DMS 273 treated with DMSO at 0.1 percent for 48 hours (cell line): ENCODE measurements around the gene PHF19.

ENCODE experiments used
- DNase-seq: peaks from one replicate; lab custom pipeline; 2025; lab: John Stamatoyannopoulos, UW

PHF19 gene

DNA sequence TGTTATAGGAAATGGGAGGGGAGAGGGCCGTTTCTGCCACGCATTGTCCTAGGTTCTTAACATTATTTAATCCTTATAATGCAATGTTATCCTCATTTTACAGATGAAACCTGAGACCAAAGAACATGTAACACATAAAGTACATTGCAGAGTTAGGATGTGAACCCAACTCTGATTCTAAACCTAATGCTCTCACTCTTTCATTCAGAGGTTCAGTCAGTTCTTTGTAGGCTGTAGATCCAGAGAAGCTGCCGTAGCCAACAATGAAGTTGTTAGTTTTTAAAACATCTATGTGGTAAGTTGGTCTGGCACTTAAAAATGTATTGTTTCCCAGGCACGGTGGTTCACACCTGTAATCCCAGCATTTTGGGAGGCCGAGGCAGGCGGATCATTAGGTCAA, 23.8 kb downstream of the PHF19 start:
- no peak for DNase-seq

DNA sequence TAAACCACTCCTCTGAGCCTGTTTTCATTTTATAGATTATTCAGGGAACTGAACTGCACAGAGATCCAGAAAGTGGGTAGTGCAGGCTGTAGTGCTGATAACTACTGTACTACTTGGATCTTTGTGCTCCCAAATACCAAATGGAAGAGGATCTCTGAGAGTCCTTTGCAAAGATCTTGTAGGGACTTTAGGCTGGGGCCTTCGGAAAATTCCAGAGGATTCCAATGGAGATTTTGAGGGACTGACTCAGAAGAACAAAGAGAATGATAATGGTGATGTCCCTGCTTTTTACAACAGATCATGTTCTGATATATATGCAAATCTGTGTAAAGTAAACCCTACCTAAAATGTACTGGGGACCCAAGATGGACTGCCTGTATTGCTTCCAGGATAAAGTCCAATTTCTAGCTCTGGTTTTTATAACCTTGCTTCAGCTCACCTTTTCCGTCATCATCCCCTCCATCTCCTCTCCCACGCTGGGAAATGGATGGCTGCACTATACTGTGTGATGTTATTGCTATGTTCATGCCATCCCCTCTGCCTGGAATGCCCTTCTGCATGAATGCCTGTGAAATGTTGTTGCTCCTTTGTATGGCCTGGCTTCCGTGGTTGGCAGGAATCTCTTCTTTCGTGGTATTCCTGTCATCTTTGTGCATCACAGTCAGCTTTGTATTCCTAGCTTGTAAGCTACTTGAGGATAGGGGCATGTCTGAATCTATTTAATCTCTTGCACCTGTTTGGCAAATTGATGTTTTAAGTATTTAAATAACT, 24.6 kb downstream of the PHF19 start:
- DNase-seq = no peak

DNA sequence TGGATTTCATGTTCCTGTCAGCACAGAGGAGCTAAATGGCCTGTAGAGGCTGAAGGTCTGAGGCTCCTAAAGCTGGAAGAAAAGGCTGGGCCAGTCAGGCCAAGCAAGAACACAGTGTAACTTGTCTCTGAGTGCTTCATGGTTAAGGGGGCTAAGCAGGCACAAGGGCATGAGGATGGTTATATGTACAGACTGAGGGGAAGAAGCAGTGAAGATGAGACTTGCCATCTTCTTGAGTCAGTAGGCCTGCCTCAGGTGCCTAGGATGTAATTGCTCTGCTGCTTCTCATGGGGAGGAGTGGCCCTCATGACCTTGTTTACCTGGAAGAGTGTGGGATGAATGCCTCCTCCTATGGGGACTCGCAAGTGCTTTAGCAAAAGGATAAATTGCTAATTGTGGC, 25.5 kb downstream of the PHF19 start:
- DNase-seq = no peak

DNA sequence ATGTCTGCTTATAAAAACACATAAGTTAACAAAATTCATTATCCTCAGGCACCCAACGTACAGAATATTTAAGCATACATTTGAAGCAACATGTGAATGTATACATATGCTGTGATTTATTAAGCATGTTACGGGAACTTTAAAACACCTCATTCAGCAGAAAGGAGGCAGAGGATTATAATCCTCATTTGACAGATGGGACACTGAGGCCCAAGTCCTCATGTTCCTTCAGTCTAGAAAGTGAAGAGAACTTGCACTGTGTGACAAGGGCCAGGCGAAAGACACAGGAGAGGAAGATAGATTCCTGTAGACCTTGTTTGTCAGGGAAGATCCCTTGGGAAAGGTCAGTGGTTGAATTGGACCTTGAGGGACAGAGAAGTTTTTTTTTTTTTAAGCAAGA, 26.7 kb downstream of the PHF19 start:
- no peak for DNase-seq

DNA sequence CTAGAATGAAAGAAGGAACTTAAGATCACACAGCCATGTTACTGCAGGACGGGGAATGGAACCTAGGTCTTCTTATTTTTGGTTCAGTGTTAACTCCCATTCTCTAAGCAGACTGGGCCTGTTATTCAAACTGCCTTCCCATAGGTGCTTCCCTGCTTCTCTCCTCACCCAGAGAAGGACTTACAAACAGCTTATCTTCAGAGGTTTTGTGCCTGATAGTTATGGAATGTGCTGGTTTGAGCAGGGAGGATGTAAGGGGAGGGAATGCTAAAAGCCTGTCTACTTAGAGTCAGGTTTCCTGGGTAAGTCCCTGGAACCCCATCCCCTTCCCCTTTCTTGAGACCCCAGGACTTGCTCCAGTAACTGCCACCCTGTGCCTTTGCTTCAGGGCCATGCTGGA, 30.1 kb downstream of the PHF19 start:
- DNase-seq = no peak

DNA sequence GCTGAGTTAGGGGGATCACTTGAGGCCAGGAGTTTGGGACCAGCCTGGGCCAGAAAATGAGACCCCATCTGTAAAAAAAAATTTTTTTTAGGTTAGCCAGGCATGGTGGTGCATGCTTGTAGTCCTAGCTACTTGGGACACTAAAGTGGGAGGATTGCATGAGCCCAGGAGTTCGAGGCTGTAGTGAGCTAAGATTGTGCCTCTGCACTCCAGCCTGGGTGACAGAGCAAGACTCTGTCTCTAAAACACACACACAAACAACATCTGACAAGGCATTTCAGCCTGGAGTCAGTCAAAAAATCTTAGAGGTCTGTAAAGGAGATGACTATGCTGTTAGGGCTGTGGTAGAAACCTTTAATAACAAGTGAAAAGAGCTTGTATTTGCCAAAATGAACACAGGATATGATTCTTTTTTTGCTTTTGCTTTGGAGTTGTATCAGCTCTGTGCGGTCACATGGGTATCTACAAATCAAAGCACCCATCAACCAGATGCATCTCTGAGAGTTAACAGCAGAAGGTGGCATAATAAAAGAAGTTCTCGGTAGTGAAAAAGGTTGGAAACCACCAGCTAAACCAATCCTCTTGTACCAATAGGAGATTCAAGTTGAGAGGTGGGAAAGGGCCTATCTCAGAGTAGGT, 30.6 kb downstream of the PHF19 start:
- no peak for DNase-seq

DNA sequence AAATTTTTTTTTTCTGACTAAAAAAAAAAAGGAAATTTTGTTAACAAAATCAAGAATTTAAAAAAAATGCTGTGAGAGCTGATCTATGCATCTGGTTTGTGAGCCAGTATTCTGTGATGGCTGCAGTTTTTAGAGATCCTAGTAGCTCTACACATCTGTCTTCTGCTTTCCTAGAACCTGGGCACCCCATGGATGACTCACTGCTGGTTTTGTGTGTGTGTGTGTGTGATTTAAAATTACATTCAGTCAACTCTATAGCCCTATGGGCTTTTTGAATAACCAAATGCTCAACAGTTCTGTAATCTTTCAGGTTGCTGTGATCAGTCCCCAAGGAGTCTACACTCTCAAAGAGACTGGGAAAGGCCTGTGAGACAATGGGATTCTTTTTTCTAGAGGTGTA, 31.7 kb downstream of the PHF19 start:
- DNase-seq = no peak

DNA sequence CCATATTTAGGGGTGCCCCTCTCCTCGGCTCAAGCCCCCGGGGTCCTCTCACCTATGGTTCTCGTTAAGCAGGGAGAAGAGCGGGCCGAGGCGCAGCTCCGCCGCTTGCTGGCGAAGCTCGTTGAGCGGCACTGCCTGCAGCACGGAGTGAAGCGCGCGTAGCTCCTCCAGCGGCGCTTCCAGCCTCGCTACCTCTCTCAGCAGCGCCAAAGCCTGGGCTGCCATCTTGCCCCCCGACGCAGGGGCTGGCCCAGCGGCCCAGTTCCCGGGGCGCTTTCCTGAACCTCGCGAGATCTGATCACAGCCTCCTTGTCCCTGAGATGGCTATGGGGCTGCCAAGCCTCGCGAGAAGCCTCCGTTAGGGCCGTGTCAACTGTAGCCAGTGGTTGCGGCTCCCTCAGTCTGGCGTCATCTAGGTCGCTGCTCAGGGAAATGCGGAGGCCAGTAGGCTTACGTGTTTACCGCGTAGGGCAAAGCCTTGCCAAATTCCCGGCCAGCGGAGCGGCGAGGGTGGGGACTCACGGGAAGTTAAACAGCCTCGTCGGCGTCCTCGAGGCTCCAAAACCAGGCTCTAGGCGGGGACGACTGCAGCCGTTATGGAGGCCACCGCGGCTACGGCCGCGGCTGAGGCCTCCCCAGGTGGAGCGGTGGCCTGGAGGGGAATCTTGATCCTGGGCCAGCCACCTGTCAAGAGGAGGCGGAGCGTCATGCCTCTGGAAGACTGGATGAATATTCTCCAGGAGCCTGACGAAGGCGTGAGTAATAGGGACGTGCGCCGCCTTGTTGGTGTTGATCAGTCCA, 34.1 kb downstream of the PHF19 start, which contains the start of gene PSMD5:
TSS of gene PSMD5 (minus strand) at position 238 of the 801 bp plus-strand sequence. CDS start at position 225, 13 bp downstream.
- DNase-seq = peak; percentile 94

DNA sequence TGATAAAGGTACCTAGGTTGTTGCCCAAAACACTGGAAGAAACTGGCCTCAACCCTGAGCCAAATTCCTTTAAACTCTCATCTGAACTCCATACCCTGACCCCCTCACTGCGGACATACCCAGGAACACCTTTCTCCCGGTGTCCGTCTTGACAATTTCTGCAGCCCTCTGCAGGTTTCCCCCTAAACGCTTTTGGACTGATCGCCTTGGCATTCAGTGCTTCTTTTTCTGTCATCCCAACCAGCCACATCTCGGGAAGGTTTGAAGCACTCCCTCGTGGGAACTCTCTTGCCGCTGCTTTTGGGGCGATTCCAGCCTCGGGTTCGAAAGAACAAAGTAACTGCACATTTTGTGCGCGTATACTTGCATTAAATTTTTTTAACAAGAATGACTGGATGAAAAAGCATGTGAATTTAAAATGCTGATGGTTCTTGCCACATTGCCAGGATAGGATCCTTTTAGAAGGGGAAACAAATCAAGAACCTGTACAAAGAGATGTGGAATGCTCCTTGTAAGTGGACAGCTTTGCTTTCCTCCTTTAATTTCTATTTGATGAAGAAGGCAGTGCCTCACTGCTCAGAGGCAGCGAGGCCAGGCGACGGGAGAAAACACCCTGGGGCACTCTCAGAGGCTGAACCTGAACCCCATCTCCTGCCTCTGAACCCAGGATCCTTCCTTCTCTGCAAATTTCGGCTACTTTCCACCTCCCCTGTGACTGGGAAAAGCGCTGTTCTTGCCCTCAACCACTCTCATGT, 34.9 kb downstream of the PHF19 start:
- no peak for DNase-seq

DNA sequence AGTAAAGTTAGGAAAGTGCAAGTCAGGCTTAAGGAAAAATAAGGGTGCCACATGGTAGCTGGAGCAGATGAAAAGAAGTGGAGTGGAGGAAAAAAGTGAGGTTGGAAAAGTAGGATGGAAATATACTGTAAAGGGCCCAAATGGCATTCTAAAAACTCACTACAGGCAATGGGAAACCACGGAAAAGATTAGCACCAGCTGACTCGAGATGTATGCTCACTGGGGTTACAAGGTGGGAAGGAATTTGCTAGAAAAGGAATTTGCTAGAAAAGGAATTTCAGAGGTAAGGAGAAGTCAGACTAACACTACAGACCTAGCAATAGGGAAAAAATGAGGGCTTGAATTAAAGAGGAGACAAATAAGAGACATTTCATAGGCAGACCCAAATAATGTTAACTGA, 37.8 kb downstream of the PHF19 start:
- no peak for DNase-seq

DNA sequence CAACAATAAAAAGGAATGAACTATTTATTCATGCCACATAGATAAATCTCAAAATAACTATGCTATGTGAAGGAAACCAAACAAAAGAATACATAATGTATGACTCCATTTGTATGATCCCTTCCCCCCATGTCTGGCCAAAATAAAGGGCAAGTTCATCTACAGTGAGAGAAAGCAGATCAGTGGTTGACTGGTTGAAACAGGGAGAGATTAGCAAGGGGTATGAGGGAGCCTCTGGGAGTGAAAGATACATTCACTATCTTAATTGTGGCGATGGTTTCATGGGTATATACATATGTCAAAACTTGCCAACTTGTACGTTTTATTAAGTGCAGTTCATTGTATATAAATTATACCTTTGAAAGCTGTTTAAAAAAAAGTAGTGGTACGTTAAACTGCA, 39.1 kb downstream of the PHF19 start:
- no peak for DNase-seq

DNA sequence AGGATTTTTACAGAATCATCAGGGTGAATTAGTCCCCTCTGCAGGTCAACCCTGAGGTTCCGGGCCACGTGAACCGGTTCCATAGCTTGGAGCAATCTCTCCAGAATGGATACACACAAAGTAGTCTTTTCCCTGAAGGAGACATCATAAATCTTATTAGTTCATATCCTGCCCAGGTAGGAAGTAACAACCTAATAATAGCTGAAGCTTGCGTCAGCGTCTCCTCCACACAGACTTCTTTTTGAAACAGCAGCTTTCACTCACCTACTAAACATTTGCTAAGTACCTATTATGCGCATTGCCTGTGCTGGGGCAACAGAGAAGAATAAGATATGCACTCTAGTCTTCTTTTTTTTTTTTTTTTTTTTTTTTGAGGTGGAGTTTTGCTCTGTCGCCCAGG, 43.7 kb downstream of the PHF19 start:
- no peak for DNase-seq

DNA sequence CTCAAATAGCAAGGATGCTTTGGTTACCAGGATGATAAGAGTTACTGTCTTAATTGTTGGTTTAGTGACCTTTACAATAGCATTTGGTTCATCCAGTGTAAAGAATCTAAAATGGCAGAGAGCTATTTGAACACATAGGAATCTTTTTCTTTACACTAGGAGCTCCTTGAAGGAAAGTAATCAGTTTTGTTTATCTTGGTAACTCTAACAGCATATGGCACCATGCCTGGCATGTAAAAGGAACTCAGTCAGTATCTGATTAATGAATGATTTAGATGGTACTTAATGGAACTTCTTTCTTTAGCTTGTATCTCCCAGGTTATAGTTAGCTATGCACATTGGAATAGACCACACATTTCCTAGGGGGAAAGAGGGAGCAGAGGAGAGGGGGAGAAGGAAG, 44.2 kb downstream of the PHF19 start:
- no peak for DNase-seq

DNA sequence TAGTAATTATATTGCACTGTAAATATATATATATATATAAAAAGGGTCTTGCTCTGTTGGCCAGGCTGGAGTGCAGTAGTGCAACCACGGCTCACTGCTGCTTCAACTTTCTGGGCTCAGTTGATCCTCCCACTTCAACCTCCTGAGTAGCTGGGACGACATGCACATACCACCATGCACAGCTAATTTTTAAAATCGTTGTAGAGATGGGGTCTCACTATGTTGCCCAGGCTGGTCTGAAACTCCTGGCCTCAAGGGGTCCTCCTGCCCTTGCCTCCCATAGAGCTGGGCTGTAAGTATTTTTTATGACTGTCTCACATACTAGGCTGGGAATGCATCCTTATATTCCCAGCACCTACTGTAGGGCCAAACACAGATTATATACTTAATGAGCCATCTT, 46.1 kb downstream of the PHF19 start:
- no peak for DNase-seq

DNA sequence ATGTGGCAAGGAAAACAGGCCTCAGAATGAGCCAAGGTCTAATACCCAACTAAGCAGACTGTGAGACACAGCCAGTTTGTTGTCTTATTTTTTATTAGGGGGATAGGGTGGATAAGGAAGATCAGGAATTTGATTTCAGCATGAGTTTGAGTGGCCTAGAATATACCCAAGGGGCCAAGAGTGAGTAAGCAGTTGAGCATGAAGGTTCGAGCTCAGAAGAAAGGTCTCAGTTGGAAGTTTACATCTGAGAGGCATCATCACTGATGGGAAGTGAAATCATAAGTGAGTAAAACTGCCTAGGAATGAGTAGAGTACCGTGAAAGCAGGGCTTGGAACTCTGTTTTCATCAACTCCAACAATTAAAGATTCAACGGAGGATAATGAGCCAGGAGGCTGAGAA, 46.8 kb downstream of the PHF19 start:
- no peak for DNase-seq

DNA sequence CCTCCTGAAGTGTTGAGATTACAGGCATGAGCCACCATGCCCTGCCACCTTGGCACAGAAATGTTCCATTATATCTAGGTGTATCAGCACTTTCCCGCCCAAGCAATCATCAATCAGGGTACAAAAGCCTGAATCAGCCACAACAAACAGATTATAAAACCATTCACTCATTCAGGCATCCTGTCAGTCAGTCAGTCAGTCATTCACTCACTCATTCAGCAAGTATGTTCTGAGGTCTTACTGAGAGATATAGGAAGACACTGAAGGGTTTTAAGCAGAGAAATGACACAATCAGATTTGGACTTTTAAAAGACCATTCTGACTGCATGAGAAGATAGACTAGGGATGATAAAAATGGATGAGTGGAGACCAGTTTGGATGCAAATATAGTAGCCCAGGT, 47.3 kb downstream of the PHF19 start:
- no peak for DNase-seq

DNA sequence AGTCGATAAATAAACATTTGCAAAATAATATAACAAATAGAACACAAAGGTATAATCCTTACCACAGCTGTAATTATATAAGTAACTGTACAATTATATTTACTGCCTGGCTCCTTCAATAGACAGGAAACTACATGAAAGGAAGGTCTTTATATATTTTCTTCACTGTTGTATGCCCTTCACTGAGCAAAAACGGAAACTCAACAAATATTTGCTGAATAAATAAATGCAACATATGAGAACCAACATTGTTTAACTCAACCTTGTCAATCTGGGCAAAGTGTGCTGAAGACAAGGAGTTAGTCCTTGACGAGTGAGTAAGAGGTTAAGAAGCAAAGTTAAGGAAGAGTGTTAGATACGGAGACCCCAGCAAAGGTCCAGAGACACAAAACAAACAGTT, 56.9 kb downstream of the PHF19 start:
- DNase-seq = no peak

DNA sequence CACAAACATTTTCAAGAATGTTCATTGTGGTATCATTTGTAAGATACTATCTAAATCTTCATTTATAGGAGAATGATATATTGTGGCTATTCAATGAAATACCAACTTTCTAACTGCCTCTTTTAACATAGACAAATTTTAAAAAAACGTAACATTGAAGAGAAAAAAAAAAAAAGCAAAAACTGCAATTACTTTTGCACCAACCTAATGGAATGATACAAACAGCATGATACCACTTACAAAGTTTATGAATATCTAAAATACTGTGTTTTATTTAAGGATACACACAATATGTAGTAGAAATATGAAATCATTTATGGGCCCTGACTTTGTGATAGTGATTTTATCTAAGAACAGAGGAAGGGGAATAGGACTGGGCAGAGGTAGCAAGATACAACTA, 58.4 kb downstream of the PHF19 start:
- DNase-seq = no peak

DNA sequence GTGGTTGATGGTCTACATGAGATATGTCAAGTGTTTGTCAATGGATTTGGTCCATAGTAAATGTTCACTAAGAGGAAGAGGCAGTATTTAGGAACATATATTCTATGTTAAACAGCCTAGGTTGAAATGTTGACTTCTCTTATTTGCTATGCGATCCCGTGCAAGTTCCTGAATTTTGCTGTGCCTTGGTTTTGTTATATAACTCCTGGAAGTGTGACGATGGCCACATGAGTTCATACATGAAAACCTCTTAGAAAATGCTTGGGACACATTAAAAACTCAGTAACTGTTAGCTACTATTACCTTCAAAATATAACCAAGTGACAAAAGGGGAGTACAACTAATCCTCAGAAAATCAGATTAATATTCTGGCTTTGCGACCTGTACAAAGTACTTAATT, 61.9 kb downstream of the PHF19 start:
- DNase-seq = no peak

DNA sequence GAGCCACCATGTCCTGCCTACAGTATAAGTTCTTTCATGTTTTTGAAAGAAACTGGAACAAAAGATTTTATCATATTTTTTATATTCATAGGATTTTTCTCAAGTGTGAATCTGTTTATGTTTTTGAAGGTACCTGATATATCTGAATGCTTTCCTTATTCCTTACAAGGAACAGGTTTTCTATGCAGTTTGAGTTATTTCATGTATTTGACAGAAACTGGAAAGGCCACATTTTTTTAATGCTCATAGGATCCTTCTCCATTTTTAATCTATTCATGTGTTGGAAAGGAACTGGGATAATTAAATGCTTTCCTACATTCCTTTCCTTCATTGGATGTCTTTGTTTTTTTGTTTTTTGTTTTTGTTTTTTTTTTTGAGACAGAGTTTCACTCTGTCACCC, 68.1 kb downstream of the PHF19 start:
- DNase-seq = no peak

DNA sequence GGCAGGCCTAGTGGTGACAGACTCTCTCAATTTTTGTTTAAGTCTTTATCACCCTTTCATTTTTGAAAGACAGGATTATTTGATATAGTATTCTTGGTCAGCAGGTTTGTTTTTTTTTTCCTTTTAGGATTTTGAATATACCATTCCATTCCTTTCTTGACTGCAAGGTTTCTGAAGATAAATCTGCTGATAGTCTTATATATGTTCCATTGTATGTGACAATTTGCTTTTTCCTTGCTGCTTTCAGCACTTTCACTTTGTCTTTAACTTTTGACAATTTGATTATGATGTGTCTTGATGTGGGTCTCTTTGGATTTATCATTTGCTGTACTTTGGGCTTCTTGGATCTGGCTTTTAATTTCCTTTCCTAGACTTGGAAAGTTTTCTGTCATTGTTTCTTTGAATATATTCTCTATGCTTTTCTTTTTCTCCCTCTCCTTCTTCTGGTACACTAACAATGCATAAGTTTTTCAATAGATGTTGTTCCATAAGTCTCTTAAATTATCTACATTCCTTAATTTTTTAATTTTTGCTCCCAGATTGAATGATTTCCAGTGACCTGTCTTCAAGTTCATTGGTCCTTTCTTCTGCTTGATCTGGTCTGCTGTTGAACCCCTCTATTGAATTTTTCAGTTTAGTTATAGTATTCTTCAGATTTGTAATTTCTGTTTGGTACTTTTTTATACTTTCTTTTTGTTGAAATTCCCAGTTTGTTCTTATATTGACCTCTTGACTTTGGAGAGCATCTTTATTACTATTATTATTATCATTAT, 69.2 kb downstream of the PHF19 start:
- DNase-seq = no peak
